Esophagus mucosa (tissue), 1 donor: ENCODE data around the gene C1orf226. TPM values are rescaled to one million over a fixed set of nuclear protein-coding genes. Genes with fewer than 3 reads are reported as not detected.
"Not testable (repeated sequence)": the region's sequence is repeated elsewhere in the genome, so short reads cannot be mapped to it uniquely, and the experiment has no call there.

Source experiments
- ATAC-seq: fragments of 200-7000 bp; cut with Tn5 transposase; one replicate; pipeline ENCODE4 v1.9.1; 2020
- total RNA-seq: library from RNA; stranded (reverse); gene quantifications from one replicate; pipeline ENCODE4 v1.2.4, GENCODE V29; 2023
- donor health status: DM: yes; HTN: yes; CAD: no.

Gene C1orf226
- total RNA-seq, 1 donor from 2014 or later, result 4.8 TPM

GRCh38 chr1:162412002-162412401 is 30.5 kb downstream of the C1orf226 start, which contains the start of gene SH2D1B:
TSS of gene SH2D1B (minus strand) at chr1:162412136. CDS start at chr1:162412016, 120 bp downstream.
- peak; percentile 91 for ATAC-seq

GRCh38 chr1:162416215-162416614 is 34.7 kb downstream of the C1orf226 start:
- no peak for ATAC-seq

DNA sequence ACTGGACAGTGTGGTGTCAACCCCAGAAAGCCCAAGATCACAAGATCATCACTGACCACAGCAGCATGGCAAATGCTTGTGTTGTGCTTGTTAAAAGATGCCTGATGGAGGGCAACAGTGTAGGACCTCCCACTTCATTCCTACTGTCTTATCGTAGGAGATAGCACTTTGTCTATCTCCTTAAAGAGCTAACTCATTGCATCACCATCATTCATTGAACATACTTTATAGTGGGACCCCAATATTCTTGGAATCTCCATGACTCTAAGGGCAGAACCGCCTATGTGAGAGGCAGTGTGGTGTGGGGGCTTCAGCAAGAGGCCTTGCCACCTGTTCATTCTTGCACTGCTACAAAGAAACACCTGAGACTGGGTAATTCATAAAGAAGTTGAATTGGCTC is 35.4 kb downstream of the C1orf226 start:
- ATAC-seq, result no peak

- no peak for ATAC-seq
Observed at GRCh38 chr1:162417650-162418049, 36.1 kb downstream of the C1orf226 start.

DNA sequence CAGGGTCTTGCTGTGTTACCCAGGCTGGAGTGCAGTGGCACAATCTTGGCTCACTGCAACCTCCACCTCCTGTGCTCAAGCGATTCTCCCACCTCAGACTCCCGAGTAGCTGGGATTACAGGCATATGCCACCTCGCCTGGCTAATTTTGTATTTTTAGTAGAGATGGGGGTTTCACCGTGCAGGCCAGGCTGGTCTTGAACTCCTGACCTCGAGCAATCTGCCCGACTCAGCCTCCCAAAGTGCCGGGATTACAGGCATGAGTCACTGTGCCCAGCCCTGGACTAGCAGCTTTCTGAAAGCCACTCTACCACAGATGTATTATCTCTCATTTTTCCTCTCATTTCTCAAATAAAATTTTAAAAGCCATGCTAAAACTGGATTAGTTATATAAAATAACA is 37.1 kb downstream of the C1orf226 start:
- peak; percentile 84 for ATAC-seq

- peak; percentile 88 for ATAC-seq
Observed at GRCh38 chr1:162419450-162419931, 38.0 kb downstream of the C1orf226 start.

DNA sequence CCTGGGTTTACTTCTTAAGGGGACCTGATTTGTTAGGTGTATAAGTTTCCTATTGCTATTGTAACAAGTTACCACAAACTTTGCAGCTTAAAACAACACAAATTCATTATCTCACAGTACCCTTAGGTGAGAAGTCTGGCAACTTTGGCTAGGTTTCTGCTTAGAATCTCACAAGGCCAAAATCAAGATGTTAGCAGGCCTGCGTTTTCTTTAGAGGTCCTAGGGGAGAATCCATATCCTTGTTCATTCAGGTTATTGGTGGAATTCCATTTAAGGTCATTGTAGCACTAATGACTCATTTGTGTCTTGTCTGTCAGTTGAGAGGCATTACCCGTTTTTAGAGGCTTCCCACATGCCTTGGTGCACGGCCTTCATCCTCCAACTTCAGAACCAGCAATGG is 38.6 kb downstream of the C1orf226 start:
- ATAC-seq, result peak; percentile 41

GRCh38 chr1:162421258-162422164 is 40.0 kb downstream of the C1orf226 start:
- ATAC-seq, result no peak

GRCh38 chr1:162422662-162423375 is 41.3 kb downstream of the C1orf226 start:
- ATAC-seq, result no peak

- no peak for ATAC-seq
Observed at GRCh38 chr1:162430583-162430982, 49.1 kb downstream of the C1orf226 start.

DNA sequence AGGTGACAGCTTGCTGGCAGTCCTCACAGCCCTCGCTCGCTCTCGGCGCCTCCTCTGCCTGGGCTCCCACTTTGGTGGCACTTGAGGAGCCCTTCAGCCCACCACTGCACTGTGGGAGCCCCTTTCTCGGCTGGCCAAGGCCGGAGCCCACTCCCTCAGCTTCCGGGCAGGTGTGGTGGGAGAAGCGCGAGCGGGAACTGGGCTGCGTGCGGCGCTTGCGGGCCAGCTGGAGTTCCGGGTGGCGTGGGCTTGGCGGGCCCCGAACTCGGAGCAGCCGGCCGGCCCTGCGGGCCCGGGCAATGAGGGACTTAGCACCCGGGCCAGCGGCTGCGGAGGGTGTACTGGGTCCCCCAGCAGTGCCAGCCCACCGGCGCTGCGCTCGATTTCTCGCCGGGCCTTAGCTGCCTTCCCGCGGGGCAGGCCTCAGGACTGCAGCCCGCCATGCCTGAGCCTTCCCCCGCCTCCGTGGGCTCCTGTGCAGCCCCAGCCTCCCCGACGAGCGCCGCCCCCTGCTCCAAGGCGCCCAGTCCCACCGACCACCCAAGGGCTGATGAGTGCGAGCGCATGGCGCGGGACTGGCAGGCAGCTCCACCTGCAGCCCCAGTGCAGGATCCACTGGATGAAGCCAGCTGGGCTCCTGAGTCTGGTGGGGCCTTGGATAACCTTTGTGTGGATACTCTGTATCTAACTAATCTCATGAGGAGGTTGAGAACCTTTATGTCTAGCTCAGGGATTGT is 51.6 kb downstream of the C1orf226 start:
- not testable (repeated sequence) for ATAC-seq

Other genes starting within 250 kb of the C1orf226 start
- gene SPATA46, start 4.9 kb upstream of the C1orf226 start, total RNA-seq, result not detected
- gene SH2D1B, start 30.4 kb downstream of the C1orf226 start, total RNA-seq, result 3.4 TPM
- 27.3 TPM for gene UHMK1, start 116.1 kb downstream of the C1orf226 start, total RNA-seq
- 40.5 TPM for gene UAP1, start 180.0 kb downstream of the C1orf226 start, total RNA-seq